Daoy (cell line): Measurements from ENCODE around the gene ARHGEF7. TPM values are rescaled to one million over a fixed set of nuclear protein-coding genes. Genes with fewer than 3 reads are reported as not detected.
"Not testable (repeated sequence)": the region's sequence is repeated elsewhere in the genome, so short reads cannot be mapped to it uniquely, and the experiment has no call there.

Source experiments
- DNase-seq: peaks from one replicate; pipeline ENCODE4 v3.0.0-alpha.2; 2015; ENCODE audit warnings: low read depth
- total RNA-seq: library from RNA; depleted of rRNA; stranded (reverse); fragments of >200 nt; shearing (Covaris generic); gene quantifications from 2 replicates; pipeline ENCODE4 v1.2.3, GENCODE V29; 2014

ARHGEF7 gene
- total RNA-seq, 1 experiment from 2014 or later, result 12.6 TPM

DNA sequence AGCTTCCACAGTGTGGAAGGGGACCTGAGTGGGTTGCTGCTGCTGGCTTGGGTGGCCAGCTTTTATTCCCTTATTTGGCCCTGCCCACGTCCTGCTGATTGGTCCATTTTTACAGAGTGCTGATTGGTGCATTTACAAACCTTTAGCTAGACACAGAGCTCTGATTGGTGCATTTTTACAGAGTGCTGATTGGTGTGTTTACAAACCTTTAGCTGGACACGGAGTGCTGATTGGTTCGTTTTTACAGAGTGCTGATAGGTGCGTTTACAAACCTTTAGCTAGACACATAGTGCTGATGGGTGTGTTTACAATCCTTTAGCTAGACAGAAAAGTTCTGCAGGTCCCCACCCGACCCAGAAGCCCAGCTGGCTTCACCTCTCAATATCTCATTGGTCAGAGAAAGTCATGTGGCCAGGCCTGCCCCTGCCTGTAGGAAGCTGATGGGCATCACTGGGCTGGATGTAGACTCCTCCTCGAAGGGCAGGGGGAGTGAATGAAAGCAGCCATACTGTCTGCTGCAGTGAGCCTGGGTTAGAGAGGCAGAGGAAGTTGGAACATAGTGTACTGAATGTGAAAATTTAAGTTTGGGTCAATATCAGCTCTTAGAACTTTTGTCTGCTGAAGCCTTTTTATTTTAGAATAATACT is 83.7 kb downstream of the ARHGEF7 start:
- DNase-seq, result not testable (repeated sequence)

DNA sequence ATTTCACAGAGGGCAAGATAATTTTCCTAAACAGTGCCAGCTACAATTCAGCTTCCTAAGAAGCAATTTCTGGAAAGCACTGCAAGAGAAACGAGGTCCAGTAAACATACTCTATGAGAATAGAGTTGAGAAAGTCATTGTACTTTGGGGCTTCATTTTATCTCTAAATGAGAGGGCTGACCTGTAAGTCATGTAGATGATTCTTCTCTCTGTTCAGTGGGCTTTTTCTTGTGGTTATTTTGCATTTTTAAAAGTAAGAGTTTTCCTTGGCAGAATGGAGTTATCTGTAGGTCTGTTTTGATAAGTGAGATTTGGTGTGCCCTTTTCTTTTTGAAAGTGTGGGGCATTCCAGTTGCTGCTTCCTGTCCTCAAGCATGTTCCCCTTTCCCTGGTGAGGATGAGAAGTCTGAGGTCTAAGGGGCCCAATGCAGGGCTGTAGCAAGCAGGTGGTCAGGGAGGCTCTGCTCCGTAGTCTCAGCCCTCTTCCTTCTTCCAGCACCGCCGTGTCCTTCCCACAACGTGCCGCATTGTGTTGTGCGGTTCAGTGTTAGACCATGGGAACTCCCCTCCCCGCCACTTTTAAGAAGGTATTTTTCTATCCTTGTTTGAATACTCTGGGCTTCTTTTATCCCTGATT is 86.3 kb downstream of the ARHGEF7 start:
- DNase-seq, result no peak

DNA sequence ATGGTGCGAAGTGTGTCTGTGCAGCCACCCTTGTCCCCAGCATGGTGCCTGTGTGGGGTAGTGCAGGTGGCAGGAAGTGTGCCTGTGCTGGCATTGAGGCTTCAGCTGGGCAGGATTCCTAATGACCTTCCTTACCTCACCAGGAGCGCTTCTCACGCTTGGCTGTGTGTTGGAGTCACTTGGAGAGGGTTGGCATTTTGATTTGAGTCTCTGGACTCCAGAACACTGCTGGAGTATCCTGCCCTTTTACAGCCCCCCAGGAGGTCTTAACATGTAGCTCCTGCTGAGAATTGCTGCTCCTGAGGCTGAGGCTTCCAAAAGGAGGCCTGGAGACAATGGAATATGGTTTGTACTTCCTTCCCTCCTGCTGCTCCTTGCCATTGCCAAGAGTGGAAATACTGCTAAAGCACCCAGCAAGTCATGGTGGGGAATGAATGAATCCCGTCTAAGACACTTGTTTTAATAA is 87.1 kb downstream of the ARHGEF7 start:
- DNase-seq, result peak; percentile 19

DNA sequence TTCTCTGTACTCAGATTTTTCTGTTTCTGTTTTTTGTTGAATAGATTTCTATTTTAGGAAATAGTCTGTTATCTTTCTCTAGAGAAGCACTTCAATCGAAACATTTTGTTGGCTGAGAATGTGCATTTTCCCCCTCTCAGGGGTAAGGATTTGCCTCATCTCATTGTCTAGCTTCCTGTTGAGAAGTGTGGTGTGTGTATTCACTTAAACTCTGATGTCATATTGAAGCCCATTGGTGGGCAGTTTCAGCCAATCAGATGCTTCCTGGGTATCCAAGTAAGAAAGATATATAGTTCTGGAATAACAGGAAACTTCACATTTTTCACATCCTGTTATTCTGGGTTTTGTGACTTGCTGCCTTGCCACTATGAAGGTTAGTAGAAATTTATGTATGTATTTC is 87.6 kb downstream of the ARHGEF7 start:
- peak; percentile 43 for DNase-seq

DNA sequence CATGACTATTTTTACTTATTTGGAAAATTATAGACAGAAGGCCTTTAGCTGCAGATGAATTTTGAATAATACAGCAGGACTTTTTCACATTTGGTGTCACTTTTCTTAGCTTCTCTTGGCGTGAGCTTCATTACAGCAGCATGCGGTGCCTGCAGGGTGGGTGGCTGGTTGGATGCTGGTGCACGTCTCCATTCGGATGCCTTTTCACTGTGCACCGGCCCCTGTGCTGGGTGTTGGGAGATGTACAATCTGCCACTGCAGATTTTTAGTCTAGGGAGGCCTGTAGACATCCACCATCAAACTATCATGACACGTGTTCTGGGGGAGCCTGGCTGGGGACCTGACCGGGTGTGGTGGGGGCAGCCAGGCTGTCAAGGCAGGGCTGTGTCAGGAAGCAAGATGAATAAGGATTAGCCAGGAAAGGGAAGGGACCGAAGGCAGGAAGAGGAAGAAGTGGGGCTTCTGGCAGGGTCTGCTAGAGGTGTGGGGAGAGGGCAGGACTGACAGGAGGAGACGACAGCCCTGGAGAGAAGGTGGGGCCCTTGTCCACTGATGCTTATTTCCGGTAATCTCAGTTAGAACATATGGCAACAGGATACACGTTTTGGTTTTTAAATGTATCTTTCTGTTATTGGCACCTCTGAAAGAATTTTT is 88.8 kb downstream of the ARHGEF7 start:
- no peak for DNase-seq

GRCh38 chr13:111204438-111205177 is 89.5 kb downstream of the ARHGEF7 start:
- no peak for DNase-seq

GRCh38 chr13:111206148-111206547 is 91.0 kb downstream of the ARHGEF7 start:
- no peak for DNase-seq

DNA sequence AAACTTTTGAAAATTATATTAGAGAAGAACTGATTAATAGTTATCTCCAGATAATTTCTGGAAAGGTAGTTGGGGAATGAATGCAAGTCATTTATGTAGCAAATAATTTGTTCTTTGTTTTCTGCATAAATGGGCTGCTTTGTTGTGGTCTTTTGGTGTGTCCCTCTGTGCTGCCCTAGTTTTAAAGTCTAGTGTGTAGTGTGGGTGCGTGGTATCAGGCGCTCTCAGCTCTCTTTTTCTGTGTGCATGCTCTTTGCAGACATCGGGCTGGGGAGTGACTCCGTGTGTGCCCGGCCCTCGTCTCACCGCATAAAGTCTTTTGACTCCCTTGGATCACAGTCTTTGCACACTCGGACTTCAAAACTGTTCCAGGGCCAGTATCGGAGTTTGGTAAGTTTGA is 94.5 kb downstream of the ARHGEF7 start:
- DNase-seq, result no peak

GRCh38 chr13:111210091-111210490 is 95.0 kb downstream of the ARHGEF7 start:
- DNase-seq, result no peak

- DNase-seq, result peak; percentile 76
These were observed 95.7 kb downstream of the ARHGEF7 start for GRCh38 chr13:111210544-111211469.

DNA sequence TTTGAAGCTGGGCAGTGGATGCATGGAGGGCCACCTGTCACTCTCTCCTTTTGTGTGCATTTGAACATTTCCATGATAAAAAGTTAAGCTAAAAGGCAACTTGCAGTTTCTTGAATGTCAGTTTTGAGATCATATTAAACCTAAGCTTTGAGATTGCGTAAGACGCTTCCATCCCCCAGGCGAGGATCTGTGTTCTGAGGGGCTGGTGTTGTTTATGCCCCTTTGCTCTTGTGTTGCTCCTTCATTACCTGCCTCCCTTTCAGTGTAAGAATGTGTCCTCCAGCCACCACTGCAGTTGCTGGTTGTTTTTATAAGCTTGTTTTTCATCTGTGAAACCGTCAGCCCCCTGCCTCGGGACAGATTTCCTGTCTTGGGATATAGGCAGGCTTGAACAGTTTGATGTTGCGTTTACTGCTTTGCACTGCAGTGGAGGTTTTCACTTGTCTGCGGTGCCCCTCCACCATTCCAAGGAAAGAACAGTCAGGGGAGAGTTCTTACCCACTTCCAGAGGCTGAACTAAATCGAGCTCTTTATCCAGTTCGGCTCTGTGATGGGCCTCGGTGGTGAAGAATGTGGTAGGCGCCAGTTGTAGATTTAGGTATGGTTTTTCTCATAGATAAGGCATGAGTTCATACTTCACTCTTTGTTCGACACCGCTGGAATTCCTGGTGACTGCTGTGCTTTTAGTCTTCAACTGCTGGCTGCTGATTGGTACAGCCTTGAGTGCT is 96.8 kb downstream of the ARHGEF7 start:
- DNase-seq, result no peak

DNA sequence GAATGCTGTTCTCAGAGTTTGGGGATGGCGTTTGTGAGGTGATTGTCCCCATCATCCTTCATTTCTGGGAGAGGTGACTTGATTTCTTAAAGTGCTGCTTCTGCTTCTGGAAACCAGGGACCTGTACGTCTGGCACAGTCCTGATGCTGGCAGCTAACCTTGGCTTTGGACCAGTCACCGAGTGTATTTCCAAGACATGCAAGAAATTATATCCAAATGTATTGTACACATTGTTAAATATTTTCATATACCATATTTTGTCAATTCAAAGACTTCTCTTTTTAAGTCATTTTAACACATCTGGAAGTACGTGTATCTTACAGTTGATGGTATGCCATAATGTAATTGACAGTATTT is 97.4 kb downstream of the ARHGEF7 start:
- no peak for DNase-seq

- no peak for DNase-seq
These were observed 99.0 kb downstream of the ARHGEF7 start for GRCh38 chr13:111213964-111214726.

- DNase-seq, result no peak
These were observed 100.3 kb downstream of the ARHGEF7 start for GRCh38 chr13:111215081-111216047.

- DNase-seq, result peak; percentile 19
These were observed 101.3 kb downstream of the ARHGEF7 start for GRCh38 chr13:111216166-111216960.

DNA sequence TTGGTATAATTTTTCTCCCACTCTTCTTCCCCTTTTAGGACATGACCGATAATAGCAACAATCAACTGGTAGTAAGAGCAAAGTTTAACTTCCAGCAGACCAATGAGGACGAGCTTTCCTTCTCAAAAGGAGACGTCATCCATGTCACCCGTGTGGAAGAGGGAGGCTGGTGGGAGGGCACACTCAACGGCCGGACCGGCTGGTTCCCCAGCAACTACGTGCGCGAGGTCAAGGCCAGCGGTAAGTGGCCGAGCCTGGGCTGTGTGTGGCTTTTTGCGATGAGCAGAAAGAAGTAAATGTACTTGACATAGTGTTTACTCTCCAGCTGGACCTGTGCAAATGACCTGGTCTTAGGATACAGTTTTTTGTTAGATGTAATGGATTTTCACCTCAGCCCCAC is 102.5 kb downstream of the ARHGEF7 start:
- no peak for DNase-seq

- DNase-seq, result no peak
These were observed 104.2 kb downstream of the ARHGEF7 start for GRCh38 chr13:111219280-111219679.

- DNase-seq, result no peak
These were observed 104.8 kb downstream of the ARHGEF7 start for GRCh38 chr13:111219950-111220349.
